NCI-H2107 treated with DMSO at 0.1 percent for 48 hours (cell line): ENCODE measurements around the gene TNFRSF8.

Experiments used
- DNase-seq: peaks from one replicate; lab custom pipeline; 2025; ENCODE audit not compliant: unreplicated experiment; lab: John Stamatoyannopoulos, UW

Gene TNFRSF8

DNA sequence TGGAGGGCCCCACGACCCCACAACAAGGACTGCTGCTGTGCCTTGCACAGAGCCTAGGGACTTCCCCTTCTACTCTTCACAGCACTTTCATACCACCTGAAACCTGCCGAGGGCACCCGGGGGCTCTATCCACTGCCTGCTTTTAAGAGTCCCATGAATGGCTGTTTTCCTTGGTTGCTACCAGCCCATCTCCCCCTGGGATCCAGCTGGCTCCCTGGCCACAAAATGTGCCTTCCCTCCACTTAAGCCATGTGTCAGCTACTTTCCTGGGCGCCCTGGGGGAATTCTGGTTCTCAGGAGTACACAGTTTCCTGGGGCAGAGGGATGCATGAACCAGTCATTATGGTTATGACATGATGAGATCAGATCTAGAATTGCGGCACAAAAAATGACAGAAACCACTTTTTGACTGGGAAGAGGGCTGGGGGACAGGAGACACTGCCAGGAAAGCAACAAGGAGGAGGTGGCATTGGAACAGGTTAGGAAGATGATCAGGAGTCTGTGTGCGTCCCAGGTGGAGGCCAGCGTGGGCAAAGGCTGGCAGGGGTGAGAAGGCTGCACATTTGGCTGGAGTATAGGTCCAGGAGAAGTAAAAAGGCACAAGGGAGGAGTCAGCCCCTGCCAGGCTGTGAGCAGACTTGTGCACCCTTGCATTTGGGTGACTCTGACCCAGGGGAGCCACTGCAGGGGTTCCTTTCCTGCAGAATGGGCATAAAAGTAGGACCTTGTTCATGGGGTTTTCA is 3.2 kb upstream of the TNFRSF8 start:
- DNase-seq = peak; percentile 58

DNA sequence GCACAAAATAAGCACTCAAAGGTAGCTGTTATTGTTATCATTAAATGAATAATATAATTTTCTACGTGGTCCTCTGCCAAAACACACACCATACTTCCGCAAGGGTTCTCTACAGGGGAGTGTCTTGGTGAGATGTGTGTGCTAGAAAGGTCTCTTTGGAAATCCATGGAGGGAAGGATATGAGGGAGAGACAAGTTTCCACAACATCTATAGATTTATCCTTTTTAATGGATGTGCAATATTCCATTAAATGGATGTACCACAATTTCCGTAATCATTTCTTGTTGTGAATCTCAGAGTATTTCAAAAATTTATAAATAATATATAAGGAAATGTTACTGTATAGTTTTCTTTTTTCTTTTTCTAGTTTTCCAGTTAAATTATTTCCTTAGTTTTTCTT is 2.6 kb upstream of the TNFRSF8 start:
- DNase-seq = no peak

DNA sequence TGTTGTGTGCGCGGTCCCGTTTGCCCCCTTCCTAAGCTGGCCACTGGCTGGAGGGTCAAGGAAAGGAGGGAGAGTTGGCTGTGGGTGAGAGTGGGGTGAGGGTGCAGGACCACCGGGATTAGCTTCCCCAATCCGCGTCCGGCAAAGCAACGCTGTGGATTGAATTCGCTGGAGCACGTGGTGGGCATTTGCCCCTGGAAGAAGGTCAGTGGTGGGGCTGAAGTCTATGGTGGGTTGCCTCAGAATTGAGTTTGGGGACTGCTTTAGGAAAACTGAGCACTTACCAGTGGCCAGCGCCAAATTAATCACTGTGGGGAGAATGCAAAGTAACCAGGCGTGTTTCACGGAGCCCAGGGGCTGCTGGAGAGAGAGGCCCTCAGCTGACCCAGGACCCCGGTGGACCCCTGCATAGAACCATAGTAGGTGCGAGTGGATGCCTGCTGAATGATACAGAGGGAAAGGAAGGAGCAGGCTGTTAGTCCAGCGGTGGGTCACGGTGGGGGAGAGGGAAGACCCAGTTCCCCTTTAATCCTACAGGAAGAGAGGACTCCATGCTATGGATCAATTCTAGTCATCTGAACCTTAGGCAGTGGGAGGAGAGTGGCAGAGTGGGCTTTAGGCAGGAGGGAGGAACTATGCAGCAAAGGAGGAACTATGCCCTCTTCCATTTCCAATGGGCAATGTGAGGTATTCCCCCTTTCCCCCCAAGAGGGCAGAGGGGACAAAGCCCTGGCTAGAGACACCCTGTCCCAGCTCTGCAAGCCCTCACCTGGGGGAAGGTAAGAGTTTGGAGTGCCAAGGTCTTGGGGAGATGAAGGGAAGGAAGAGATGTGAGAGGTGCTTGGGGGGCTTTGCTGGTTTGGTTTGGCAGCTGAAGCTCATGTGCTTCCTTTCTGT is 1.2 kb downstream of the TNFRSF8 start:
- DNase-seq = no peak

DNA sequence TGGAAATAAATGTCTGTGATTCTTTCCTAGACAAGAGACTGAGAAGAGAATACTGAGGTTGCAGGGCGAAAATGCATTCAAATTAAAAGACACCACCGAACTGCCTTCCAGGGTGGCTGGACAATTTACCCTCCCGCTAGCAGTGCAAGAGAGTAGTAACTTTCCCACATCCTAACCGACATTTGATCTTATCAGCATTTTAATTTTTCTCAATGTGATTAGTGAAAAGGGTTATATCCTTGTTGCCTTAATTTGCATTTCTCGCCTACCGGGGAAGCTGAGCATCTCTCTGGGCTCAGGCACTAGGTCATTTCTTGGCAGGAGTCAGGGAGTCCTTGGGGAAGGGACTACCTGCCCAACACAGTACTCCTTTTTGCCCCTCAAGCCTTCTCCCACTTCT is 2.8 kb downstream of the TNFRSF8 start:
- no peak for DNase-seq

DNA sequence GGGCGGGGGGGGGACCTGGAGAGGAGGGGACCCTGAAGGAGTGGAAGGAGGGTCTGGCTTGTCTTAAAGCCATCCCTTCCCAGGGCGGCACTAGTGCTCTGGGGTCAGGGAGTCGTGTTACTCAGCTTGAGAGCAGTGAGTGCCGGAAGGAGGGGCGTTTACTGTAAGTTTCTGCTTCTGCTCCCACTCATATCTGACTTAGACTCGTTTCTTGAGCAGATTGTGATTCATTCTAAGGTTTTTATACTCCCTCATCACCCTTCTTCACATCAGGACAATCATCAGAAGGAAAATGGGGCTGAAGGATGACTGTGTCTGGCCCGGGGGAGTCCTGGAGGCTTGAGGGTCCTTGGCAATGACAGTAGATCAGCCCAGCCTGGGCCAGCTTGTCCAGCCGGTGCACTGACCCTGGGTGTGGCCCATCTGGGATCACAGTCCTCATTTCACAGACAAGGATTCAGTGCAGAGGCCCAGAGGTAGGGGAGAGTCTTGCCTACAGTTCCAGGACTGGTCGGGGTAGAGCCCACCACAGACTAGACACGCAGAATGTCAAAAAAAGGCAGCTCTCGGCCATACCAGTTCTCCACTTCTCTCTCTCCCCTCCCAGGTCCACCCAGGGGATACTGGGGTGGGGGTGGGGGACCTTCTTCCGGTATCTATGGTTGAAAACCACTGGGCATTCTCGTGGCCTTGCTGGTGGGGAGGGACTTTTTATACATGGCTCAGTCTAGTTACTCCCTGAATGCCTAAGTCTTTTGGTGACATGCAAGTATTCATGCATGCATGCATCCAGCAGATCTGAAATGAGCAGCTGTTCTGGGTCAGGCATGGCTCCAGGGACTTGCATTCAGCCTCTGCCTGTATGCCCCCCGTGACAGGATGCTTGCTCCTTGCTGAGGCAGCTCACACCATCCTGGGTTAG is 5.1 kb downstream of the TNFRSF8 start:
- DNase-seq = no peak

DNA sequence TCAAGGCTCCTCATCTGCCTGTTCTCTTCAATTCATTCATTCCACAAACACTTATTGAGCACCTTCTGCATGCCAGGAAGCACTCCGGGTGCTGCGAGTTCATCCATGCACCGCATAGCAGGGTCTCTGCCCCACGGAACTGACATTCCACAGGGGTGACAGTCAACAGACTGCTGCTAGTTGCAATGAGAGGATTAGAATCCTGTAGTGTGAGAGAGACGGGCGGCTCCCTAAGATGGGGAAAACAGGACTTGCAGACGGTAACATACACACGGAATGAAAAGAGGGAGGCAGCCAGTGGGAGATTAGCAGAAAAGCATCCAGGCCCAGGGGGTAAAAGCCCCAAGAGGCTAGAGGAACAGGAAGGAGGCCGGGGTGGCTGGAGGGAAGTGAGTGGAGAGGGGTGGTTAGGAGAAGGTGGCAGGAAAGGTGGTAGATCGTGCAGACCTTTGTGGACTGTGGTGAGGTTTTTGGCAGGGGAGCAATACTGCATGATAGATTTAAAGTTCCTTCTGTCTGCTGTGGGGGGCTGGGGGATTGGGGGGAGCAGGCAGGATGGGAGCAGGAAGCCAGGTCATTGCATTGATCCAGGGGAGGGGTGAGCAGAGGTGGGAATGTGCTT is 6.6 kb downstream of the TNFRSF8 start:
- DNase-seq = no peak

DNA sequence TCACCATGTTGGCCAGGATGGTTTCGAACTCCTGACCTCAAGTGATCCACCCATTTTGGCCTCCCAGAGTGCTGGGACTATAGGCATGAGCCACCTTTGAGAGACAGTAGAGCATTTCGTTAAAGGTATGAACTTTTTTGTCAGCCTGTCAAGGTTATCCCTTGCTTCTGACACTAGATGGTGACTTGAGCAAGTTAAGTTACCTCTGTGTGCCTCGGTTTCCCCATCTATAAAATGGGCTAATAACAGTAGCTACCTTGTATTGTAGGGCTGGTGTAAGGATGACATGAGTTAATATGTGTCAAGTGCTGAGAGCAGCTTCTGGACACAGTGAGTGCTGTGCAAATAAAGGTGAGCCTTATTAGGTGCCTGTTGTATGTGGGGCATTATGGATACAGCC is 8.8 kb downstream of the TNFRSF8 start:
- DNase-seq = no peak

DNA sequence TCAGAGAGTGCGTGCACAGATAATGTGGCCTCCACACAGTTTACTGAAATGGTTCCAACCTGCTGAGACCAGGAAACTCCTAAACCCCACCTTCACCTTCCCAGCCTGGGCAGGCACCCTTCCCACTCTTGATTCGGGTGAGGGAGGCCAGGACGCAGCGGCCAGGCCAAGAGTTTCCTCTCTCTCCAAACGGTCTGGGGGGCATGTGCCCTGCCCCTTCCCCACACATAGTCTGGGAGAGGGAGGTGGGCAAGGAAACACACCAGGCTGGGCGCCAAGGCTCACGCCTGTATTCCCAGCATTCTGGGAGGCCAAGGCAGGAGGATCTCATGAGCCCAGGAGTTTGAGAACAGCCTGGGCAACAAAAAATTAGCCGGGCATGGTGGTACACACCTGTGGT is 9.6 kb downstream of the TNFRSF8 start:
- no peak for DNase-seq

DNA sequence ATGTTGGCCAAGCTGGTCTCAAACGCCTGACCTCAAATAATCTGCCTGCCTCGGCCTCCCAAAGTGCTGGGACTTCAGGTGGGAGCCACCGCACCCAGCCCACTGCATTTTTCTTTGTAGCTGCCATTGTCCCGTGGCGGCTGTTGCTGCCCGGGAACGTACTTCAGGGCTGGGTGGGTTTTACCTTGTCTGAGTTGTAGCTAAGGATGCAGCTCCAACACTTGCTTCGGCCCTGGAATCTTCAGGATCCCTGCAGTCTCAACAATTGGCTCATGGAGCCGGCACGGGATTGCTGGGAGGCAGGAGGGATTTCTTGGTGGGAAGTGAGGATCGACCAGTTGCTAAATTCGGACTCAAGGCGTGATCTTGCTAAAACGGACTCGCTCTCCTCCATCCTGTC is 10.7 kb downstream of the TNFRSF8 start:
- no peak for DNase-seq

DNA sequence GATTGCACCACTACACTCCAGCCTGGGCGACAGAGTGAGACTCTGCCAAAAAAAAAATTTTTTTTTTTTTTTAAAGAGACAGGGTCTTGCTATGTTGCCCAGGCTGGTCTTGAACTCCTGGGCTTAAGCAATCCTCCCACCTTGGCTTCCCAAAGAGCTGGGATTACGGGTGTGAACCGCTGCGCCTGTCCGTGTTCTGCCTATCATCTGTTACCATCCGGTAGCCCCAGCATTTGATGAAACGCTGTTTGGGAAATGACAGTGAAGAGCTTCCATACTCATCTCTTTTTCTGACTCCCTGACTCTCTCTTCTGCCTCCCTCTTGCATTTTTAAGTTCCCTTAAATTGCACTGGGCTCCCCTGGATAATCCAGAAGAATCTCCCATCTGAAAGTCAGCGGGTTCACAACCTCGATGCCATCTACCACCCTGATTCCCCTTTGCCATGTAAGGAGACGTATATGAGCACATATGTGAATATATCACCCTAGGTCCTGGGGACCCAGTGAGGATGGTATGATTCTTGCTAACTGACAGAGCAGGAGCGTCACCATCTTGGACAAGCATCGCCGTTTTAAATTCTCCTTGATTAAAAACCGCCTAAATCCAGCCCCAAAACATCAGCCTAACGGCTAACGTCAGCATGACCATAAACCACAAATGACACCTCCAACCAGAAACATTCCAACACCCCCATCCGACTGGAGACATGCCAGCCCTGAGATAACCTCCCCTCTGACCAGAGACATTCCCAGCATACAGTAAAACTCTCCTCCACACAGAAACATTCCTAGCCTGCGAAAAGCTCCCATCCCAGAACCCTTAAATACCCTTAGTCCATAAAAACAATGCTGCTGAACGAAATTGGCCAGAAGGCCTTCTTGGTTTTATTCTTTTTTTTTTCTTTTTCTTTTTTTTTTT is 12.4 kb downstream of the TNFRSF8 start:
- DNase-seq = no peak

DNA sequence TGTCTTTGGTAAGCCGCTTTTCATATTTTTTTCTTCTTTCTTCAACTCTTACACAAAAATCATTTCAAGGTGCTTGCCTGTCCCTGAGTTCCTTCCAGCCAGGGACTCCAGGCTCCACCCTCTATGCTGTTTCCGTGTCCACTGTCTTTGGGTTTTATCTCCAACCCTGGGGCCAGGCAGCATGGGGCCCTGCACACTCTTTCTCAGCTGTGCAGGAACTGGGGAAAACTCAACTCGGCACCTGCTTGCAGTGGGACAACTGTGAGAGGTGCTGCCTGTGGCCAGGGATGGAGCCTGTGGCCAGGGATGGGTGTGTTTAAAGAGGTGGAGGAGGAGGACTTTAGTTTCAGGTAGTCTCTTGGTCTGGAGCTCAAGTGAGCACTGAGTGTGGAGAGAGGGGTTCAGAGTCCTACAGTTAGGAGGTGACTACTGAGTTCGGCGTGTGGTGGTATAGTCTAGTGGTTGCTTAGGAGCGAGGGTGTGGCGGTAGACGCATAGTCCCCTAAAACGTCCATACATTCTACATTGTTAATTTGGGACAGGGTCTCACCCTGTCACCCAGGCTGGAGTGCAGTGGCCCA is 13.4 kb downstream of the TNFRSF8 start:
- DNase-seq = no peak

DNA sequence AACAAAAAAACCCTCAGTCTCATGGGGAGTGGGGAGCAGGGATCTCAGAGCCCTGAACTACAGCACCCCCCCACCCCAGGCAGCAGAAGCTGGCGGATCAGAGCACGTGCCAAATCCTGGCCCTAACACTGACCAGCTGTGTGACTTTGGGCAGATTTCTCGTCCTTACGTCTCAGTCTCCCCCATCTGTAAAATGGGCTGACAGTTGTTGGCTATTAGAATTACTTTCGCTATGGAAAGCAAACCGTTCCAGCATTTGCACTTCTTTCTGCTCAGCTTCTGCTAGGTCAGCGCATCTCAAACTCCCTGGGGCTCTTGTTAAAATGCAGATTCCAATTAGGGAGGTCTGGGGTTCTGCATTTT is 15.5 kb downstream of the TNFRSF8 start:
- no peak for DNase-seq

DNA sequence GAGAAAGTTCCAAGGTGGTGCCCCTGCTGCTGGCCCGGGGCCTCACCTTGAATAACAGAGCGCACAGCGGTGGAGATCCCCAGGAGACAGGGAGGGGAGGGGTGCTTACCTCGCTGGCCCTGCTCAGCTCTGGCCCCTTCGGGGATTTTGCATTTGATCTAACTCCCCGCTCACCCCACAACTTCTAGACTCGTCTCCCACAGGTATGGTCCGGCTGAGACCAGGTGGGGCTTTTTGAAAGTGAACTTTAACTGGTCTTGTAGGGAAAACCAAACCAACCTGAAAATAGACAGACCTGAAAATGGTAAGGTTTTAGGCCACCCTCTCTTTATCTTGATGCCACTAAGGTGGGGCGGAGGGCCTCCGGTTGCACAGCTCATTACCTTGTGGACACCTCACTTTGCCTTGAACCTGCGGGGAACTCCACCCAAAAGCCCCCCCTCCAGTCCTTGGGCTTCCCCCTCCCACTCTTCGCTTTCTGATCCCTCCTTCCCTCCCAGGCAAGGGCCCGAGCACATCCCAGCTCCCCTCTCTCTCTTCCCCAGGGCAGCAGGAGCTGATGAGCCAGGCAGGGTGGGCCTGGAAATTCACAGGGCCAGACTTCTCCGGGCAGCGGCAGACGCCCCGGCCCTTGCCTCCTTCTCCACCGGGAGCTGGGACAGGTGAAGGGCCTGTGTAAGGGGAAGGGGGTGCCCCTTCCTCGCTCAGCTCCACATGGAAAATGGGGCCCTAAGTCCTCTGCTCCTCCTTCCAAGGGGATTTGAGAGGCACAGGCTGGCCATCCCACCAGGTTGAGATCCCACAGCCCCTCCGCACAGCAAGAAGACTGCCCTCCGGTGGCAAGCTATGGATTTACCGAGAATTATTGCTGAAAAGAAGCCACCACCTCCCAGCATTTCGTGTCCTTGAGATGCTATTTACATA is 16.1 kb downstream of the TNFRSF8 start:
- DNase-seq = peak; percentile 27

DNA sequence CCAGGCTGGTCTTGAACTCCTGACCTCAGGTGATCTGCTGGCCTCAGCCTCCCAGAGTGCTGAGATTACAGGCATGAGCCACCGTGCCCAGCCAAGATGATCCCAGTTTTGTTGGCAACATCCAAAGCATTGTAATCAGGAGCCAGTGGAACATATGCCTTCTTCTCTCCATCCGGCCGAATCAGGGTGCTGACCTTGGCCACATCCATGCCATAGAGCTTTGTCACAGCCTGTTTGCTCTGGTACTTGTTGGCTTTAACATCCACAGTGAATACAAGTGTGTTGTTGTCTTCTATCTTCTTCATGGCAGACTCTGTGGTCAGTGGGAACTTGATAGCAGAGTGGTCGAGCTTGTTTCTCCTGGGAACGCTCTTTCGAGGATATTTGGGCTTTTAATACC is 17.1 kb downstream of the TNFRSF8 start:
- no peak for DNase-seq

DNA sequence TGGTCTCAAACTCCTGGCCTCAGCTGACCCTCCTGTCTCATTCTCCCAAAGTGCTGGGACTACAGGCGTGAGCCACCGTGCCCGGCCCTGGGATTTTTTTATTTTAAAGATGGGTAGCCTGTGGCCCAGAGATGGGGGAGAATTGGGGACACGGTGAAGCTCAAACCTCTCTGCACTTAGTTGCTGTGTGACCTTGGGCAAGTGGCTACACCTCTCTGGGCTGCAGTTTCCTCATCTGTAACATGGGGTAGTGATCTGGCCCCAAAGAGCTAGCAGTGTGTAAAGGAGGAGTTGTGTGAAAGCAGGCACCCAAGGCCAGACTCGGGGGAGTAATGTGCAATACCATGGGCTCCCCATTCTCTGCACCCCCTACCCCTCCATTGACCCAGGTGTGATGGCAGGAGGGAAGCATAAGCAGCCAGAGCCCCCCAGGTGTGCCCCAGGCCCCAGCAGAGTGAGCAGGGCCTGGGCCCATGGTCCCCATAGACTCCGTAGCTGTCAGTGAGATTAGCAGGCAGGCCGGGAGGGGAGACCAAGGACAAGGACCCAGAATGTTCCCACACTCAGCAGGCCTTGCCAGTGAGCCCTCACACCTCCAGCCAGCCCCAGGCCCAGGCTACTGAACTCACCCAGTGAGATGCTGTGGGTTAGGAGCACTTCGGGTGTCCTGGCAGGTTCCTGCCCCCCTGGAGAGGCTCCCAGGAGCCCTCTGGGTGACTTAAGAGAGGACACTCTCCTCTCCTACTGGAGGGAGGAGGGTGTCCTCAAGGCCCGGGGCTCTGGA is 17.9 kb downstream of the TNFRSF8 start:
- DNase-seq = no peak

DNA sequence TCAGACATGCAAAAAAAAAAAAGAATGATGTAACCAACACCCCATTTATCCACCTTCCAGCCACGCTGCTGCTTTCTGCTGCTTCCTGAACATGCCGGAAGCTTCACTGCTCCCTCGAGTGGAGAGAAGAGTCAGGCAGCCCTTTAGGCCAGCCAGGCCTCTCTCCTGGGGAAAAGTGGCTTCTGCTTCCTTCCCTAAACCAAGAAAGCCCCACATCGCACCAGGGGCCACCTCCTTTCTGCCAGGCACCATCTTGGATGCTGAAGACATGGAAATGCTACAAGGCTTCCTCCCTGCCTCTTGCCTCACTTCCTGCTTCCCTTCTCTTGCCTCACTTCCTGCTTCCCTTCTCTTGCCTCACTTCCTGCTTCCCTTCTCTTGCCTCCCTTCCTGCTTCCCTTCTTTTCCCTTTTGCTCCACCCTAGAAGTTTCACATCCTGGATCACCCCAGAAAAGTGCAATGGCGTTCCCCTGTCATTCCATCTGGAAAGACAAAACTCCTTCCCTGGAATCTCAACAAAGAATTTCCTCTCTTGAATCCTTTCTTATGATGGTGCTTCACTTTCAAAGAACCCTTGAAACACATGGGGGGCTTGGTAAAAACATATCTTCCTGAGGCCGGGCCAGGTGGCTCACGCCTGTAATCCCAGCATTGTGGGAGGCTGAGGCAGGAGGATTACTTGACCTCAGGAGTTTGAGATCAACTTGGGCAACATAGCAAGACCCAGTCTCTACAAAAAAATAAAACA is 18.7 kb downstream of the TNFRSF8 start:
- DNase-seq = no peak

DNA sequence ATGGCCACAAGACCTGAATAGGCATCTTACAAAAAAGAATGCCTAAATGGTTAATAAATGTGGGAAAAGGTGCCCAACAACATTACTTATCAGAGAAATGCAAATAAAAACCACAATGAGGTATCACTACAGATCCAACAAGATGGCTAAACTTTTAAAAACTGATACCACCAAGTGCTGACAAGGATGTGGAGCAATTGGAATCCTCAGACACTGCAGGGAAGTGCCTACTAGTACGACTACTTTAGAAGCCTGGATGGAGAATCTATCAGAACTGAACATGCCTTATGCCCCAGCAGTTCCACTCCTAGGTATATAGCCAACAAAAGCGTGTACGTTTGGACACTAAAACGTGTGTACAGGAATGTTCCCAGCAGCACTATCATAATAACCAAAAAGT is 19.9 kb downstream of the TNFRSF8 start:
- no peak for DNase-seq
